Right lobe of liver (tissue), 6 donors: ENCODE results near the gene TAF11L8. TPM values are rescaled to one million over a fixed set of nuclear protein-coding genes. Genes with fewer than 3 reads are reported as not detected.
"Not testable (repeated sequence)": the region's sequence is repeated elsewhere in the genome, so short reads cannot be mapped to it uniquely, and the experiment has no call there.

Experiments
- ATAC-seq, 4 donors: fragments of 200-7000 bp; cut with Tn5 transposase; one replicate each; pipeline ENCODE4 v1.9.1; 2020; ENCODE audit warnings: mild to moderate bottlenecking in 4 of 4, moderate library complexity in 4 of 4
- DNase-seq, 3 donors: peaks; one replicate each; pipeline ENCODE4 v3.0.0-alpha.2; 2020
- H3K27ac ChIP-seq, 3 donors: fragments of 200-600 bp; one replicate each; pipeline ENCODE4 v1.8.0; 2022
- H3K27me3 ChIP-seq, 2 donors: fragments of 200-600 bp; one replicate each; pipeline ENCODE4 v1.8.0; 2022
- H3K36me3 ChIP-seq, 4 donors: fragments of 200-600 bp; sonication (generic) in 1 of 4; one replicate each; pipeline versions ENCODE4 v1.5.1 to v1.8.0; 2017 to 2022; ENCODE audit warnings: control low read depth in 1 of 4
- H3K4me1 ChIP-seq, 4 donors: fragments of 200-600 bp; sonication (generic) in 1 of 4; one replicate each; pipeline versions ENCODE4 v1.5.1 to v1.8.0; 2017 to 2022; ENCODE audit warnings: control low read depth in 1 of 4
- H3K4me3 ChIP-seq, 3 donors: fragments of 200-600 bp; one replicate each; pipeline ENCODE4 v1.8.0; 2022
- H3K9me3 ChIP-seq, 4 donors: fragments of 200-600 bp; sonication (generic) in 1 of 4; one replicate each; pipeline versions ENCODE4 v1.5.1 to v1.8.0; 2017 to 2022; ENCODE audit warnings: control low read depth in 1 of 4
- CTCF ChIP-seq, 4 donors: fragments of 200-600 bp in 3 of 4; fragments of 450-650 bp in 1 of 4; IDR thresholded peaks; one replicate each; pipeline versions ENCODE4 v1.5.1 to v1.8.0; 2016 to 2022; ENCODE audit warnings: antibody characterized with exemption in 4 of 4, mild to moderate bottlenecking in 2 of 4
- POLR2A ChIP-seq: fragments of 450-650 bp; IDR thresholded peaks from one replicate; pipeline ENCODE4 v1.6.1; 2017; ENCODE audit warnings: antibody characterized with exemption, mild to moderate bottlenecking
- WGBS: methylation state at CpG from one replicate; pipeline ENCODE4 v1.1.6; 2018; ENCODE audit warnings: low coverage, low lambda C conversion rate; ENCODE audit not compliant: insufficient coverage; ENCODE audit errors: missing lambda C conversion rate; 5-methylcytosine and 5-hydroxymethylcytosine counted together
- intact Hi-C, 2 donors: fragments of 100-400 bp; cut with DNase I; formaldehyde crosslinking; loops; one replicate each; pipeline versions ENCODE4 v1.11.2 to v1.14.1; 2022
- total RNA-seq, 6 experiments: library from RNA; depleted of rRNA in 2 of 6; stranded (reverse); fragments of >200 nt in 2 of 6; fragmentation: NEBNext Ultra II Directional in 3 of 6; extraction: Animal tissue kit (Norgen Biotek cat#: 25700) in 3 of 6; gene quantifications; one replicate each; pipeline versions ENCODE4 v1.1.0 to v1.2.4, GENCODE V29; 2016 to 2023
- donor health status: DM: no; HTN: yes; CAD: no.
- donor health status: DM: no; HTN: no; CAD: no.
- donor health status: DM: no; HTN: no; CAD: no.
- donor health status: DM: no; HTN: yes; CAD: no.
- donor health status: DM: no; HTN: yes; CAD: no.

TAF11L8 gene
- total RNA-seq, 6 experiments from 2014 or later = not detected

GRCh38 chr5:17619354-17619753 is 28.6 kb upstream of the TAF11L8 start:
- ATAC-seq = peak in 1 of 4 donors; percentile 70
- Histone ChIP-seq H3K9me3 (no peaks in the 10 kb centered on the region), H3K4me1 (no peaks in the 10 kb centered on the region), H3K27ac (no peak overlapping the region), H3K27me3 (no peaks in the 10 kb centered on the region), H3K4me3 (no peak overlapping the region), H3K36me3 (no peaks in the 10 kb centered on the region)
- intact Hi-C loops = no loop called here
- WGBS = 42% methylated on average over 3 of the region's 3 CpGs
- TF ChIP-seq POLR2A (no peak), CTCF (IDR thresholded peaks at IDR 0.05) (no peak)
- DNase-seq = no peak

GRCh38 chr5:17614872-17615605 is 24.3 kb upstream of the TAF11L8 start:
- no peaks in the 10 kb centered on the region for H3K36me3 ChIP-seq
- no peak overlapping the region for H3K4me3 ChIP-seq
- TF ChIP-seq POLR2A (no peak), CTCF (IDR thresholded peaks at IDR 0.05) (no peak)
- ATAC-seq (no peak), DNase-seq (no peak)
- no CpG with 5 or more reads among the region's 17 CpGs for WGBS
- no peaks in the 10 kb centered on the region for H3K27me3 ChIP-seq
- H3K4me1 ChIP-seq = no peaks in the 10 kb centered on the region
- H3K9me3 ChIP-seq = no peaks in the 10 kb centered on the region
- no peak overlapping the region for H3K27ac ChIP-seq
- intact Hi-C loops = no loop called here

GRCh38 chr5:17610092-17610491 is 19.3 kb upstream of the TAF11L8 start, which contains the start of gene TAF11L12:
Gene TAF11L12, plus strand, starts transcription at chr5:17610392.
- H3K4me1 ChIP-seq, intact Hi-C loops, H3K36me3 ChIP-seq, H3K9me3 ChIP-seq, DNase-seq, H3K27me3 ChIP-seq, H3K27ac ChIP-seq, H3K4me3 ChIP-seq, ATAC-seq: not testable (repeated sequence)
- 14% methylated on average over 1 of the region's 2 CpGs for WGBS

GRCh38 chr5:17607461-17607860 is 16.7 kb upstream of the TAF11L8 start:
- intact Hi-C loops, H3K27ac ChIP-seq, ATAC-seq, H3K27me3 ChIP-seq, DNase-seq, H3K9me3 ChIP-seq, H3K4me3 ChIP-seq, H3K36me3 ChIP-seq, H3K4me1 ChIP-seq: not testable (repeated sequence)
- WGBS = 80% methylated on average over 2 of the region's 4 CpGs

GRCh38 chr5:17604951-17605350 is 14.2 kb upstream of the TAF11L8 start:
- intact Hi-C loops = no loop called here
- TF ChIP-seq POLR2A = no peak
- TF ChIP-seq CTCF (IDR thresholded peaks at IDR 0.05) = no peak
- Histone ChIP-seq H3K4me1 (no peaks in the 10 kb centered on the region), H3K4me3 (no peak overlapping the region), H3K9me3 (no peaks in the 10 kb centered on the region), H3K27ac (no peak overlapping the region), H3K27me3 (no peaks in the 10 kb centered on the region), H3K36me3 (no peaks in the 10 kb centered on the region)
- WGBS = no CpG with 5 or more reads among the region's 14 CpGs
- no peak for DNase-seq
- no peak for ATAC-seq

GRCh38 chr5:17603880-17604279 is 13.1 kb upstream of the TAF11L8 start, which contains the start of gene TAF11L11:
Gene TAF11L11, plus strand, starts transcription at chr5:17604183.
- ATAC-seq, H3K9me3 ChIP-seq, intact Hi-C loops, H3K36me3 ChIP-seq, H3K4me1 ChIP-seq, H3K27ac ChIP-seq, H3K27me3 ChIP-seq, H3K4me3 ChIP-seq, DNase-seq: not testable (repeated sequence)
- WGBS = 35% methylated on average over 4 of the region's 6 CpGs

GRCh38 chr5:17597728-17598127 is 7.0 kb upstream of the TAF11L8 start, which contains the start of gene TAF11L10:
Gene TAF11L10, minus strand, starts transcription at chr5:17597828.
- H3K36me3 ChIP-seq, intact Hi-C loops, H3K27me3 ChIP-seq, H3K4me1 ChIP-seq, H3K4me3 ChIP-seq, DNase-seq, H3K27ac ChIP-seq, ATAC-seq, H3K9me3 ChIP-seq: not testable (repeated sequence)
- no CpG with 5 or more reads among the region's 15 CpGs for WGBS

GRCh38 chr5:17594255-17594654 is 3.5 kb upstream of the TAF11L8 start, which contains the start of gene TAF11L9:
Gene TAF11L9, minus strand, starts transcription at chr5:17594394.
- H3K4me3 ChIP-seq, intact Hi-C loops, H3K9me3 ChIP-seq, ATAC-seq, H3K4me1 ChIP-seq, H3K27ac ChIP-seq, H3K36me3 ChIP-seq, H3K27me3 ChIP-seq, DNase-seq: not testable (repeated sequence)
- WGBS = 86% methylated on average over 10 of the region's 15 CpGs

GRCh38 chr5:17585658-17586057 is 5.1 kb downstream of the TAF11L8 start, which contains the start of gene TAF11L7:
Gene TAF11L7, minus strand, starts transcription at chr5:17585758.
- H3K36me3 ChIP-seq, H3K4me1 ChIP-seq, ATAC-seq, H3K27ac ChIP-seq, intact Hi-C loops, H3K4me3 ChIP-seq, H3K27me3 ChIP-seq, DNase-seq, H3K9me3 ChIP-seq: not testable (repeated sequence)
- WGBS = no CpG with 5 or more reads among the region's 16 CpGs
